Choroid plexus epithelial cell (primary cell): ENCODE results near the gene LANCL2.
A peak's percentile ranks its signal among the peaks of the same experiment; 100 is the strongest.
"Not testable (repeated sequence)": the region's sequence is repeated elsewhere in the genome, so short reads cannot be mapped to it uniquely, and the experiment has no call there.

ENCODE experiments used
- DNase-seq: peaks from one replicate; pipeline ENCODE4 v3.0.0-alpha.2; 2010; ENCODE audit warnings: low read depth
- H3K4me3 ChIP-seq: 2 replicates; pipeline ENCODE4 v1.5.1; 2011; ENCODE audit warnings: low read depth, mild to moderate bottlenecking, control low read depth, low read length, moderate library complexity
- CTCF ChIP-seq: conservative IDR thresholded peaks from 2 replicates; pipeline ENCODE4 v1.5.1; 2011; ENCODE audit warnings: low read depth, mild to moderate bottlenecking, control low read depth, inconsistent platforms, low read length, moderate library complexity

Gene LANCL2

DNA sequence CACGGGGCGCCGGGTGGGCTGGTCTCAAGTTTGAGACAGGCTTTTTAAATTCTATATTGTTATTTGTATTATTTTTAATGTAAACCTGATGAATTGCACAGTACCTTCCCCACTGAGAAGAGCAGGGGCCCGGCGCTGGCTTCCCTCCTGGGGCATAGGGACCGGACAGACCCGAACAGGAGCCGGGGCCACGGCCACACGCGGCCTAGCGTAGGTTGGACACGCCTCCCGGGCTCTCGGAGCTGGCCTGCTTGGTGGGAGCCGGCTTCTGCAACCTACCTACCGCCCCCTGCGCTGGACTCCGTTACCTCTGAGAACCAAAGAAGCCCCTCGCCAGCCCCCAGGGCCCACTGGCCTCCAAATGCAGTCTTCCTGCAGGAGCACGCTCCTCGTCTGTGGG is 19.8 kb upstream of the LANCL2 start:
- DNase-seq, result no peak
- peak overlapping the region; percentile 24 for H3K4me3 ChIP-seq
- TF ChIP-seq CTCF, result no peak

DNA sequence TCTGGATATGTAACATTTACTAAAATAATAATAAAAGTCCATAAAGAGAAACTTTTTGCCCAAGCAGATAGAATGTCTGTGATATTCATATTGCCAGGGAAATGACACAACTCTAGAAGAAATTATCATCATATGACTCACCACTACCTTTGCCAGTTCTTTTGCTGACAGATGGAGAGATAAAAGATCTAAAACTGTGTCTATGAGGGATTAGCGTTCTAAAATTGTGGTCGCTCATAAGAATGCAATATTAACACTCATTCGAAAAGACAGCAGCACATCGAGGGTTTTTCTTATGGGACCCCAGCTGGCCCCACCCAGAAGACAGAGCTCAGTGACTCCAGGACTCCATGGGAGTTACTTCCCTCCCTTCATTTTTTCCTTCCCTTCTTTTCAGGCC is 16.6 kb upstream of the LANCL2 start:
- DNase-seq, result peak; percentile 60
- H3K4me3 ChIP-seq, result no peak overlapping the region
- TF ChIP-seq CTCF, result no peak

DNA sequence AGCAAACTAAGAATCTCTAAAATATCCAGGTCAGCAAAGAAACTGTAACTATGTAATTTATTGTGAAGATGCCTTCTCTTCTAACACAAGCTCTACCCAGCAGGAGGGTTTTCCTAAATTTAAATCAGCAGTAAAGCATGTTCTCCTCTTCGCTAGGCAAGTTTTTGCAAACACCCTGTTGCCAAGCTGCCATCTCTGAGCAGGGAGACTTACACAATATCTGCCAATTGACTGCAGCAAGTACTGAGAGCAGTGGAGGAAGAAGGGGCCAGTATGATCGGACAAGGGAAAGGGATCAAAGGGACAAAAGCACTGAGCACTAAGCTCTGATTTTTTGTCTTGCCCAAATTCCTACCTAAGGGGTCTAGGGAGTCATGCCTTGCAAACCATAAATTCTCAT is 16.0 kb upstream of the LANCL2 start:
- peak; percentile 51 for DNase-seq
- no peak overlapping the region for H3K4me3 ChIP-seq
- TF ChIP-seq CTCF, result no peak

DNA sequence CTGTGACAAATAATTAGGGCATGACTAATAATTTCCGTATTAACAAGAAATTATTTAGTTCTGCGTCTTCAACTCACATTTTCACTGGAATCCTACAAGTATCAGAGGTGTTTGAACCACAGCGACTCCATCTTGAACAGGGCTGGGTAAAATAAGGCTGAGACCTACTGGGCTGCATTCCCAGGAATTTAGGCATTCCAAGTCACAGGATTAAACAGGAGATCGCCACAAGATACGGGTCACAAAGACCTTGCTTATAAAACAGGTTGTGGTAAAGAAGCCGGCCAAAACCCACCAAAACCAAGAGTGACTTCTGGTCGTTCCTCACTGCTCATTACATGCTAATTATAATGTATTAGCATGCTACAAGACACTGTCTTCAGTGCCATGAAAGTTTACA is 14.9 kb upstream of the LANCL2 start:
- no peak for TF ChIP-seq CTCF
- H3K4me3 ChIP-seq, result no peak overlapping the region
- no peak for DNase-seq

DNA sequence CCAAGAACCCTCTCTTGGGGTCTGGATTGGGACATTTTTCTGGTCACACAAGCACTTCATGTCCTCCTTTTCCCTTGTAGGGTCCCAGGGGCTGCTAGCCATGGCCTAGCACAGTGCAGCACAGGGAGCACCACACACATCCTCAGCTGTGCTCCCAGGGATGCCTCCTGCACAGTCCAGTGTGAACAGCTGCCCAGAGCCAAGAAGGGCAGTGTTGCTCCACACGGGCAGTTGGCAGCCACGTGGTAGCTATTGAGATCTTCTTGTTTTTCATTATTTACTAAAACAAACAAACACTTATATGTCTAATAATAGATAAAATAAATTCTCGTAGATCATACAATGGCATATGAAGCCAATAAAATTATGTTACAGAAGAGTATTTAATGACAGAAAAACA is 13.9 kb upstream of the LANCL2 start:
- TF ChIP-seq CTCF, result no peak
- no peak overlapping the region for H3K4me3 ChIP-seq
- DNase-seq, result no peak

- not testable (repeated sequence) for DNase-seq, H3K4me3 ChIP-seq
Observed at GRCh38 chr7:55352947-55353273, 12.2 kb upstream of the LANCL2 start.

DNA sequence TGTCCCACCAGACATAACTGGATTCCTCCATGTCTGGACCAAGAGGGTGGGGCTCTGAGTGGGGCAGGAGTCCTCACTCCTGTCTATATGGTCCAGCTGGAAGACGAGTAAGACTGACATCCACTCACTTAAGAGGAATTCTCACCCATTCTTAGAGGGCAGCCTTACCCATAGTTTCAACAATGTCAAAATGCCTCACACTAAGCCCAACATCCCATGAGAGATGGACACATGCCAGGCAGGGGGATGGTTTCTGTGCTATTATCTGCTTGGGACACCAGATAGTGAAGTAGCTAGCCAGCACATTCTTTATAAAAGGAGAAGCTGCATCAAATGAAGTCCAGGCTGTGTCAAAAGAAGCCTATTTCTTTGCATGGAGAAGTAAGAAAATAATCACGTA is 4.7 kb upstream of the LANCL2 start:
- no peak for DNase-seq
- TF ChIP-seq CTCF, result no peak
- H3K4me3 ChIP-seq, result no peak overlapping the region

- DNase-seq, result no peak
- no peak overlapping the region for H3K4me3 ChIP-seq
- no peak for TF ChIP-seq CTCF
Observed at GRCh38 chr7:55361560-55361959, 3.6 kb upstream of the LANCL2 start.
